ENCODE data around the gene SHB.

The SHB gene

GRCh38 chr9:37954581-37954981 lies 114.4 kb downstream of the SHB start:
- DNase-seq (ENCODE audit: low read depth in 3 of 3, low spot score in 1 of 3): no peak

- DNase-seq (ENCODE audit: low read depth in 3 of 3, low spot score in 1 of 3): no peak
Observed at GRCh38 chr9:37953775-37954437, 115.1 kb downstream of the SHB start.

- DNase-seq (ENCODE audit: low read depth in 3 of 3, low spot score in 1 of 3): no peak
Observed at GRCh38 chr9:37953206-37953774, 115.7 kb downstream of the SHB start.

GRCh38 chr9:37952731-37953130 lies 116.3 kb downstream of the SHB start:
- no peak for DNase-seq (ENCODE audit: low read depth in 3 of 3, low spot score in 1 of 3)

GRCh38 chr9:37951671-37952449 lies 117.2 kb downstream of the SHB start:
- DNase-seq (ENCODE audit: low read depth in 3 of 3, low spot score in 1 of 3): no peak

GRCh38 chr9:37950561-37950960 lies 118.5 kb downstream of the SHB start:
- DNase-seq (ENCODE audit: low read depth in 3 of 3, low spot score in 1 of 3): no peak

- DNase-seq (ENCODE audit: low read depth in 3 of 3, low spot score in 1 of 3): no peak
Observed at GRCh38 chr9:37949576-37949975, 119.5 kb downstream of the SHB start.

GRCh38 chr9:37948417-37948980 lies 120.5 kb downstream of the SHB start:
- DNase-seq (ENCODE audit: low read depth in 3 of 3, low spot score in 1 of 3): no peak

GRCh38 chr9:37947977-37948376 lies 121.0 kb downstream of the SHB start:
- no peak for DNase-seq (ENCODE audit: low read depth in 3 of 3, low spot score in 1 of 3)

GRCh38 chr9:37947471-37947870 lies 121.6 kb downstream of the SHB start:
- DNase-seq (ENCODE audit: low read depth in 3 of 3, low spot score in 1 of 3): no peak

- no peak for DNase-seq (ENCODE audit: low read depth in 3 of 3, low spot score in 1 of 3)
Observed at GRCh38 chr9:37946971-37947370, 122.1 kb downstream of the SHB start.

GRCh38 chr9:37946041-37946440 lies 123.0 kb downstream of the SHB start:
- DNase-seq (ENCODE audit: low read depth in 3 of 3, low spot score in 1 of 3): no peak

- no peak for DNase-seq (ENCODE audit: low read depth in 3 of 3, low spot score in 1 of 3)
Observed at GRCh38 chr9:37944671-37945481, 124.2 kb downstream of the SHB start.

- DNase-seq (ENCODE audit: low read depth in 3 of 3, low spot score in 1 of 3): no peak
Observed at GRCh38 chr9:37944266-37944650, 124.8 kb downstream of the SHB start.

- DNase-seq (ENCODE audit: low read depth in 3 of 3, low spot score in 1 of 3): no peak
Observed at GRCh38 chr9:37943345-37944265, 125.4 kb downstream of the SHB start.

GRCh38 chr9:37942621-37943344 lies 126.2 kb downstream of the SHB start:
- no peak for DNase-seq (ENCODE audit: low read depth in 3 of 3, low spot score in 1 of 3)

GRCh38 chr9:37941253-37941652 lies 127.8 kb downstream of the SHB start:
- DNase-seq (ENCODE audit: low read depth in 3 of 3, low spot score in 1 of 3): no peak

GRCh38 chr9:37939575-37940095 lies 129.4 kb downstream of the SHB start:
- DNase-seq (ENCODE audit: low read depth in 3 of 3, low spot score in 1 of 3): no peak
